Ovary (tissue), 9 donors: ENCODE data around the gene C1QTNF12. TPM values are rescaled to one million over a fixed set of nuclear protein-coding genes. Genes with fewer than 3 reads are reported as not detected.
A peak's percentile ranks its signal among the peaks of the same experiment; 100 is the strongest.

Source experiments
- DNase-seq, 5 donors: peaks; one replicate each; pipeline ENCODE4 v3.0.0-alpha.2; 2019 to 2020
- H3K27ac ChIP-seq, 2 donors: fragments of 200-600 bp; one replicate each; pipeline versions ENCODE4 v1.5.1 to v1.8.0; 2019 to 2022
- H3K27me3 ChIP-seq: fragments of 200-600 bp; one replicate; pipeline ENCODE4 v1.8.0; 2022
- H3K36me3 ChIP-seq: fragments of 200-600 bp; sonication (generic); one replicate; pipeline ENCODE4 v1.5.1; 2019
- H3K4me1 ChIP-seq: one replicate; pipeline ENCODE4 v1.8.1; 2013; ENCODE audit warnings: mild to moderate bottlenecking, moderate library complexity; ENCODE audit not compliant: insufficient read depth
- H3K4me3 ChIP-seq: fragments of 200-600 bp; sonication (generic); one replicate; pipeline ENCODE4 v1.5.1; 2017
- H3K9me3 ChIP-seq, 2 donors: fragments of 200-600 bp in 1 of 2; sonication (generic) in 1 of 2; one replicate each; pipeline versions ENCODE4 v1.5.1 to v1.8.1; 2013 to 2019; ENCODE audit warnings: mild to moderate bottlenecking in 1 of 2, moderate library complexity in 1 of 2
- EP300 ChIP-seq: sonication (generic); formaldehyde crosslinking; IDR thresholded peaks from one replicate; pipeline ENCODE4 v1.6.1; 2017; ENCODE audit warnings: antibody characterized with exemption
- POLR2A ChIP-seq: fragments of 450-650 bp; IDR thresholded peaks from one replicate; pipeline ENCODE4 v1.6.1; 2017; ENCODE audit warnings: antibody characterized with exemption, mild to moderate bottlenecking, moderate library complexity
- WGBS, 3 donors: extraction: QIAGEN DNeasy Blood & Tissue Kit in 1 of 3; methylation state at CpG; one replicate each; pipeline versions ENCODE4 v1.1.5 to v1.1.7; 2013 to 2017; 5-methylcytosine and 5-hydroxymethylcytosine counted together
- intact Hi-C, 4 donors: fragments of 100-400 bp; cut with DNase I; formaldehyde crosslinking; loops; one replicate each; pipeline versions ENCODE4 v1.11.0 to v1.15.1; 2022 to 2023
- polyA plus RNA-seq, 2 donors: library from polyadenylated mRNA; stranded (reverse); fragments of 200-250 nt in 1 of 2; fragments of 350-450 nt in 1 of 2; fragmentation: Illumina TruSeq in 1 of 2; extraction: RNeasy Lipid Tissue Mini Kit (QIAGEN cat#74804) in 1 of 2; gene quantifications; one replicate each; pipeline ENCODE4 v1.2.3, GENCODE V29; 2013 to 2014
- total RNA-seq, 7 donors: library from RNA; depleted of rRNA in 2 of 7; stranded (reverse); fragments of >200 nt in 2 of 7; fragmentation: NEBNext Ultra II Directional in 3 of 7; extraction: Animal tissue kit (Norgen Biotek cat#: 25700) in 3 of 7; gene quantifications; one replicate each; pipeline versions ENCODE4 v1.1.0 to v1.2.4, GENCODE V29; 2016 to 2023
- TF ChIP-seq, protein P1 (sequence below), 3 donors: fragments of 450-650 bp in 2 of 3; fragments of 200-600 bp in 1 of 3; IDR thresholded peaks; one replicate each; pipeline versions ENCODE4 v1.5.1 to v1.8.0; 2016 to 2022; ENCODE audit warnings: antibody characterized with exemption in 3 of 3, mild to moderate bottlenecking in 1 of 3
- donor health status: DM: no; HTN: no; CAD: no; lungs with moderate emphysema.
- donor health status: DM: no; HTN: no; CAD: no.
- donor health status: Bipolar disorder and iron deficiency.
- donor health status: DM: yes; HTN: yes; CAD: no.
- donor health status: DM: no; HTN: no; CAD: no.
- donor health status: DM: yes; HTN: yes; CAD: no.

The C1QTNF12 gene
- total and polyA plus RNA-seq, 9 donors: 0.92 to 4.8 (median 1.4) TPM; not detected in 1

DNA sequence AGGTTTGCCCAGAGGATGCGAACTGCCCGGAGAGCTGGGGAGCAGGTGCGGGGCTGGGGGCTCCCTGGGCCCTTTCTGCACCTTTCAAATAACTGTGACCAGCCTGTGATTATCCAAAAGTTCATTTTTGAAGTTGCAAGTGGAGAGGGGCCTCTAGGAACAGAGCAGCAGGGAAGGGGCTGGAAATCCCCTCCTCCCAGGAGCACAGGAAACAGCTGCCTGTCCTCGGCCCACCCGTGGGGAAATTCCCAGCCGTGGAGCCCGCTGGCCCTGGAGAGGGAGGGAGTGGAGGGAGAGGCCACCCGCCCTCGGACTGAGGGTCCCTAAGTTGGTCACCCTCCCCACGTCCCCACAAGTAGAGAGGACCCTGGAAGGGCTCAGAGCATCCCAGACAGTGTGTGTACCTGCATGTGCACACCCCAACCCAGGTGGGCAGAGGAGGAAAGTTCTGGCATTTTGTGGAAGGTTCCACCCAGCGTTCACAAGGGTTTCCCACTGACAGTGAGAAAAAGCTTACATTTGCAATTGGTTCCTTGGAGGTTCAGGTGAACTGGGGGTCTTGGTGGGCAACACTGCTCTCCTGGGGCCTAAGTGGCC, 31.3 kb downstream of the C1QTNF12 start:
- intact Hi-C loops: no loop called here
- H3K4me1 ChIP-seq: no peaks in the 10 kb centered on the region
- WGBS, 3 donors: 48 to 56% (median 49%) methylated on average over 11 of the region's 11 CpGs
- TF ChIP-seq POLR2A (no peak), EP300 (no peak)
- TF ChIP-seq, protein P1, sequence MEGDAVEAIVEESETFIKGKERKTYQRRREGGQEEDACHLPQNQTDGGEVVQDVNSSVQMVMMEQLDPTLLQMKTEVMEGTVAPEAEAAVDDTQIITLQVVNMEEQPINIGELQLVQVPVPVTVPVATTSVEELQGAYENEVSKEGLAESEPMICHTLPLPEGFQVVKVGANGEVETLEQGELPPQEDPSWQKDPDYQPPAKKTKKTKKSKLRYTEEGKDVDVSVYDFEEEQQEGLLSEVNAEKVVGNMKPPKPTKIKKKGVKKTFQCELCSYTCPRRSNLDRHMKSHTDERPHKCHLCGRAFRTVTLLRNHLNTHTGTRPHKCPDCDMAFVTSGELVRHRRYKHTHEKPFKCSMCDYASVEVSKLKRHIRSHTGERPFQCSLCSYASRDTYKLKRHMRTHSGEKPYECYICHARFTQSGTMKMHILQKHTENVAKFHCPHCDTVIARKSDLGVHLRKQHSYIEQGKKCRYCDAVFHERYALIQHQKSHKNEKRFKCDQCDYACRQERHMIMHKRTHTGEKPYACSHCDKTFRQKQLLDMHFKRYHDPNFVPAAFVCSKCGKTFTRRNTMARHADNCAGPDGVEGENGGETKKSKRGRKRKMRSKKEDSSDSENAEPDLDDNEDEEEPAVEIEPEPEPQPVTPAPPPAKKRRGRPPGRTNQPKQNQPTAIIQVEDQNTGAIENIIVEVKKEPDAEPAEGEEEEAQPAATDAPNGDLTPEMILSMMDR (IDR thresholded peaks at IDR 0.05): no peak
- no peaks in the 10 kb centered on the region for H3K36me3 ChIP-seq
- DNase-seq: no peak
- H3K4me3 ChIP-seq: no peak overlapping the region
- no peak overlapping the region for H3K27ac ChIP-seq
- H3K27me3 ChIP-seq: no peaks in the 10 kb centered on the region
- H3K9me3 ChIP-seq: no peaks in the 10 kb centered on the region

DNA sequence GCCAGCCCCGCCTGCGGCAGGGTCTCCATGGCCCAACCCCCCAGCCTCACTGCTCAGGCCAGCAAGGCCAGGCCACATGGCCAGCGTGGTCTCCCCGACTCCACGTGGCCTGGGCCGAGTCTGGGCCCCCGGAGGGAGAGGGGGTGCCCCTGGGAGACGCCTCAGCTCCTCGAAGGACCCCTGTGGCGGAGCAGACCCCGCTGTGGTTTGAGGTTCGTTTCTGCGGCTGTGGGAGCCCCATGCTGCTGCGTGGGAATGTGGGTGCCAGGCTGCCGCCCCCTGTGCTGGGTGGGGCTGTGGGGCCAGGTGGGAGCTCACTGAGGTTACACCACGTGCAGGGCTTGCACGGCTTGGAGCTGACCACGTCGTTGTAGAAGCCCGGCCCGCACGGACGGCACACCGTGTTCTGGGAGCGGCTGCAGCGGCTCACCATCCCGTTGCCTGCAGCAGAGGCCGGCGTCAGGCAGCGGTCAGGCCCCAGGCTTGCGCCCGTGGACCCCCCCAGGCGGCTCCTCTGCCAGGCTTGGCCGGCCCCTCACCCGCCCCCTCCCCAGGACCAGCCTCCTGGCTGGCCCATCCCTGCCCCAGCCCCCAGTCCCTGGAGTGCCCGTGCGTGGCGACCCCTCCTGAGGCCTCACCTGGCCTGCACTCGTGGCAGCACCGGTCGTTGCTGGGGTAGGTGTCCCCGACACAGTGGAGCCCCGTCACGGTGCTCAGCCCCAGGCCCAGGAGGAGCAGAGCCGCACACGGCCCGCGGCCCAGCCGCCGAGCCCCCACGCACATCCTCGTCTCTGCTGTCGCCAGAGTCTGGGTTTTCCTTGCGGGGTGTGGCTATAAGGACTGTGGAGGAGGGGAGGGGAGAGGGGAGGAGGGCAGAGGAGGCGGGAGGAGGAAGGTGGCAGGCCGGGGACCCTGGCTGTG, 32.9 kb downstream of the C1QTNF12 start, which contains the start of gene TNFRSF4:
TSS of gene TNFRSF4 (minus strand) at position 809 of the 921 bp plus-strand sequence. CDS start at position 783, 26 bp downstream.
- TF ChIP-seq EP300: no peak
- TF ChIP-seq, protein P1 (IDR thresholded peaks at IDR 0.05): no peak
- TF ChIP-seq POLR2A: no peak
- peak in 1 of 5 donors; percentile 11 for DNase-seq
- H3K4me1 ChIP-seq: no peaks in the 10 kb centered on the region
- H3K27me3 ChIP-seq: no peaks in the 10 kb centered on the region
- no peak within 1 kb of the TSS for H3K4me3 ChIP-seq
- intact Hi-C loops: no loop called here
- 44 to 56% (median 50%) methylated on average over 46 to 56 of the region's 56 CpGs for WGBS, 3 donors
- no peak within 1 kb of the TSS for H3K27ac ChIP-seq
- no peaks in the 10 kb centered on the region for H3K36me3 ChIP-seq
- no peaks in the 10 kb centered on the region for H3K9me3 ChIP-seq

DNA sequence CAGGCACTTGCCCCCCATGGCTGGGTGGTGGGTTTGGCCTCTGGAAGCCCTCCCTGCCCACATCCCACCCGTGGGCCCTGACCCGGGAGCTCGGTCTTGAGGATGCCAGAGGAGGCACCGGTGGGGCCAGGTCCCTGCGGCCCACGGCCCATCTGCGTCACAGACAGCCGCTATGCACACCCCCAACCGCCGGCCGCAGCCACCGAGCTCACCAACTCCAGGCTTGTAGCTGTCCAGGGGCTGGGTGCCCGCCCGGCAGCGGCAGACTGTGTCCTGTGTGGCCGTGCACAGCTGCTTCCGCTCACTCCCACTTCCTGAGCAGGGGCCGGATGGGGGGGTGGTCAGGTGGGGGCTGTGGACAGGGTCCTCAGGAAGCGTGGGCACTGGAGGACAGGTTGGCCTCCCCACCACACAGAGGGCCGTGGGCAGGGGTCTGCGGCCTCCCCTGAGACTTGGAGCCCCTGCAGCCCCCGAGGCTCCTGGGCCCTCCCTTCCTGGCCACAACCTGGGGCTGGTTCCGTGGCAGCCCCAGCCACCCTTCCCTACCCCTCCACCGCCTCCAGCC, 33.7 kb downstream of the C1QTNF12 start:
- H3K27me3 ChIP-seq: no peaks in the 10 kb centered on the region
- TF ChIP-seq, protein P1 (IDR thresholded peaks at IDR 0.05): no peak
- TF ChIP-seq POLR2A (no peak), EP300 (no peak)
- DNase-seq: peak in 2 of 5 donors; percentile 23 to 40
- H3K27ac ChIP-seq: no peak overlapping the region
- intact Hi-C loops: no loop called here
- no peaks in the 10 kb centered on the region for H3K9me3 ChIP-seq
- 28 to 45% (median 39%) methylated on average over 10 to 24 of the region's 24 CpGs for WGBS, 3 donors
- H3K4me1 ChIP-seq: no peaks in the 10 kb centered on the region
- H3K4me3 ChIP-seq: no peak overlapping the region
- H3K36me3 ChIP-seq: no peaks in the 10 kb centered on the region

DNA sequence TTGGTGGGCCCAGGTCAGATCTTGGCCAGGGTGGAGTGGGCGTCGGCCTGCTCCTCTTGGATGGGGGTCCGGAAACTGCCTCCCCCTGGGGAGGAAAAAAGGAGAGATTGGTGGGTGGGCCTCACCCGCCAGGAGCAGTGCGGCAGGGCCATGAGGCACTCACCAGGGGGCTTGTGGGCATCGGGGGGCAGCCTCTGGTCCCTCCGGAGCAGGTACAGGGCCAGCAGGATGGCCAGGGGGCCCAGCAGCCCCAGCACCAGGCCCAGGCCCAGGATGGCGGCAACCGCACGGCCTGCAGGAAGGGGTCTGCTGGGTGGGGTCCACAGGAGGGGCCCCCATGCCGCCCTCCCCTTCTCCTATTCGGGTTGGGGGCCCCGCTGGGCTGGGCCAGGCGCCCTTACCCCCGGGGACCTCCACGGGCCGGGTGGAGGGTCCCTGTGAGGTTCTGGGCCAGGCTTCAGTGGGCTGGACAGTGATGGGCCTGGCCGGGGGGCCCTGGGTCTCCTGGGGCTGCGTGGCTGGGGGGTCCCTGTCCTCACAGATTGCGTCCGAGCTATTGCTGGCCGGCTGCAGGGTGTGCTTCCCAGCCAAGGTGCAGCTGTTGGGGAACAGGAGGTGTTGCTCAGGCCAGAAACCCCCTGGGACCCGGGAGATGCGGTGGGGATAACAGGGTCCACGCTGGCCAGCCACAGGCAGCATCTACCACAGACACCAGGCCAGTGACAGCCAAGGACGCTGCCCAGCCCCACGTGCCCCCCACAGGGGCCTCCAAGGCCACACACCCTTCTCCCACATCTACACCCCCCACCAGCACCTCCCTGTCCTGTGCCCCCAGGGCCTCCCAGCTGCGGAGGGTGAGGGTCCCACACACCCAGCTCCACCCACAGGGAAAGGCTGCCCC, 34.7 kb downstream of the C1QTNF12 start:
- peak in 2 of 5 donors; percentile 16 to 31 for DNase-seq
- H3K27me3 ChIP-seq: peaks cover 4% of the 10 kb centered on the region
- H3K4me3 ChIP-seq: no peak overlapping the region
- no peak overlapping the region for H3K27ac ChIP-seq
- no peaks in the 10 kb centered on the region for H3K4me1 ChIP-seq
- no peaks in the 10 kb centered on the region for H3K36me3 ChIP-seq
- no peaks in the 10 kb centered on the region for H3K9me3 ChIP-seq
- WGBS, 3 donors: 84 to 85% (median 85%) methylated on average over 28 of the region's 28 CpGs
- TF ChIP-seq POLR2A (no peak), EP300 (no peak)
- TF ChIP-seq, protein P1 (IDR thresholded peaks at IDR 0.05): no peak
- intact Hi-C loops: no loop called here
